Loucy (cell line): ENCODE measurements around the gene KRTAP1-5.
A peak's percentile ranks its signal among the peaks of the same experiment; 100 is the strongest.

Source experiments
- H2AFZ ChIP-seq: fragments of 200-600 bp; sonication (generic); 2 replicates; pipeline ENCODE4 v1.6.0; 2016; ENCODE audit warnings: antibody characterized with exemption, mild to moderate bottlenecking, low read length, moderate library complexity
- H3F3A ChIP-seq: fragments of 200-600 bp; 2 replicates; pipeline ENCODE4 v1.6.0; 2016; ENCODE audit warnings: antibody characterized with exemption, low read depth, mild to moderate bottlenecking
- H3K27me3 ChIP-seq: fragments of 200-600 bp; sonication (generic); 2 replicates; pipeline ENCODE4 v1.6.1; 2014; ENCODE audit warnings: low read length, mild to moderate bottlenecking; ENCODE audit not compliant: insufficient read depth, poor library complexity, severe bottlenecking
- H3K36me3 ChIP-seq: fragments of 200-600 bp; sonication (generic); 2 replicates; pipeline ENCODE4 v1.6.1; 2016; ENCODE audit warnings: low read length; ENCODE audit not compliant: insufficient read depth
- H3K4me1 ChIP-seq: fragments of 200-600 bp; sonication (generic); 2 replicates; pipeline ENCODE4 v1.5.1; 2014; ENCODE audit warnings: low read length, mild to moderate bottlenecking; ENCODE audit not compliant: insufficient read depth, poor library complexity, severe bottlenecking
- H3K4me2 ChIP-seq: fragments of 200-600 bp; sonication (generic); 2 replicates; pipeline ENCODE4 v1.6.0; 2014; ENCODE audit warnings: antibody characterized with exemption, low read length, low read depth, mild to moderate bottlenecking; ENCODE audit not compliant: poor library complexity, severe bottlenecking
- H3K4me3 ChIP-seq: fragments of 200-600 bp; sonication (generic); 2 replicates; pipeline ENCODE4 v1.5.1; 2014; ENCODE audit warnings: low read length, mild to moderate bottlenecking, mixed read lengths; ENCODE audit not compliant: poor library complexity, severe bottlenecking
- H3K79me2 ChIP-seq: fragments of 200-600 bp; sonication (generic); 2 replicates; pipeline ENCODE4 v1.6.1; 2014; ENCODE audit warnings: low read length; ENCODE audit not compliant: insufficient read depth
- H3K9ac ChIP-seq: fragments of 200-600 bp; sonication (generic); 2 replicates; pipeline ENCODE4 v1.6.0; 2014; ENCODE audit warnings: mild to moderate bottlenecking, low read depth, low read length, moderate library complexity; ENCODE audit not compliant: poor library complexity, severe bottlenecking
- H3K9me2 ChIP-seq: fragments of 200-600 bp; sonication (generic); replicated peaks from 2 replicates; pipeline ENCODE4 v1.6.1; 2016; ENCODE audit warnings: low read depth, low read length, mixed read lengths
- H3K9me3 ChIP-seq: fragments of 200-600 bp; sonication (generic); 2 replicates; pipeline ENCODE4 v1.6.1; 2014; ENCODE audit warnings: mild to moderate bottlenecking, antibody characterized with exemption, low read length, low read depth; ENCODE audit not compliant: insufficient read depth
- H4K20me1 ChIP-seq: fragments of 200-600 bp; sonication (generic); 2 replicates; pipeline ENCODE4 v1.6.0; 2014; ENCODE audit warnings: antibody characterized with exemption, low read length, mild to moderate bottlenecking; ENCODE audit not compliant: insufficient read depth, poor library complexity, severe bottlenecking
- CTCF ChIP-seq: fragments of 200-600 bp; sonication (generic); conservative IDR thresholded peaks from 2 replicates; pipeline ENCODE4 v1.5.1; 2014; ENCODE audit warnings: mild to moderate bottlenecking, antibody characterized with exemption, low read length
- EZH2phosphoT487 ChIP-seq: fragments of 200-600 bp; IDR thresholded peaks from 2 replicates; pipeline ENCODE4 v1.6.1; 2018; ENCODE audit warnings: antibody characterized with exemption, mild to moderate bottlenecking, moderate library complexity, borderline replicate concordance

The KRTAP1-5 gene

GRCh38 chr17:41071606-41072360 is 44.8 kb upstream of the KRTAP1-5 start:
- TF ChIP-seq CTCF, result no peak
- no peak for TF ChIP-seq EZH2phosphoT487
- H3K4me3 ChIP-seq, result no peak overlapping the region
- no peaks in the 10 kb centered on the region for H4K20me1 ChIP-seq
- peaks cover 8% of the 10 kb centered on the region for H3K4me1 ChIP-seq
- H3K36me3 ChIP-seq, result no peaks in the 10 kb centered on the region
- H3K9me2 ChIP-seq, result no peaks in the 10 kb centered on the region
- no peak overlapping the region for H3K9ac ChIP-seq
- no peaks in the 10 kb centered on the region for H3K79me2 ChIP-seq
- H3F3A ChIP-seq, result no peaks in the 10 kb centered on the region
- no peaks in the 10 kb centered on the region for H3K27me3 ChIP-seq
- H2AFZ ChIP-seq, result peak overlapping the region; percentile 69; the same call in 1 of the 2 replicates
- H3K9me3 ChIP-seq, result no peaks in the 10 kb centered on the region
- H3K4me2 ChIP-seq, result no peak overlapping the region

GRCh38 chr17:41069031-41069430 is 42.0 kb upstream of the KRTAP1-5 start:
- H3F3A ChIP-seq, result no peaks in the 10 kb centered on the region
- H3K4me2 ChIP-seq, result no peak overlapping the region
- no peak overlapping the region for H3K9ac ChIP-seq
- no peaks in the 10 kb centered on the region for H3K27me3 ChIP-seq
- H3K4me1 ChIP-seq, result peaks cover 8% of the 10 kb centered on the region
- H3K36me3 ChIP-seq, result no peaks in the 10 kb centered on the region
- H3K9me3 ChIP-seq, result no peaks in the 10 kb centered on the region
- TF ChIP-seq CTCF, result no peak
- TF ChIP-seq EZH2phosphoT487, result no peak
- H4K20me1 ChIP-seq, result no peaks in the 10 kb centered on the region
- H3K9me2 ChIP-seq, result no peaks in the 10 kb centered on the region
- H2AFZ ChIP-seq, result no peak overlapping the region
- no peak overlapping the region for H3K4me3 ChIP-seq
- H3K79me2 ChIP-seq, result no peaks in the 10 kb centered on the region

GRCh38 chr17:41067281-41067680 is 40.3 kb upstream of the KRTAP1-5 start:
- no peak for TF ChIP-seq EZH2phosphoT487
- TF ChIP-seq CTCF, result no peak
- Histone ChIP-seq H3K4me3 (no peak overlapping the region), H3K4me2 (no peak overlapping the region), H2AFZ (no peak overlapping the region), H3K36me3 (no peaks in the 10 kb centered on the region), H4K20me1 (no peaks in the 10 kb centered on the region), H3K79me2 (no peaks in the 10 kb centered on the region), H3K4me1 (peaks cover 8% of the 10 kb centered on the region), H3K27me3 (no peaks in the 10 kb centered on the region), H3K9me3 (no peaks in the 10 kb centered on the region), H3F3A (no peaks in the 10 kb centered on the region), H3K9me2 (no peaks in the 10 kb centered on the region), H3K9ac (no peak overlapping the region)
